Endometrial microvascular endothelial cells (primary cell): Measurements from ENCODE around the gene TAS2R38. TPM values are rescaled to one million over a fixed set of nuclear protein-coding genes. Genes with fewer than 3 reads are reported as not detected.

ENCODE experiments used
- in situ Hi-C: cut with HindIII; loops from 2 replicates; pipeline ENCODE4 v1.10.0; 2017; ENCODE audit warnings: low sequenced_read_pairs, low pct_unique_long_range_greater_than_20kb; ENCODE audit errors: inconsistent ontology term
- total RNA-seq: library from RNA; depleted of rRNA; stranded (reverse); fragments of >200 nt; gene quantifications from one replicate; pipeline ENCODE4 v1.2.3, GENCODE V29; 2015; ENCODE audit errors: inconsistent ontology term

Gene TAS2R38
- total RNA-seq, 1 donor from 2014 or later = not detected

DNA sequence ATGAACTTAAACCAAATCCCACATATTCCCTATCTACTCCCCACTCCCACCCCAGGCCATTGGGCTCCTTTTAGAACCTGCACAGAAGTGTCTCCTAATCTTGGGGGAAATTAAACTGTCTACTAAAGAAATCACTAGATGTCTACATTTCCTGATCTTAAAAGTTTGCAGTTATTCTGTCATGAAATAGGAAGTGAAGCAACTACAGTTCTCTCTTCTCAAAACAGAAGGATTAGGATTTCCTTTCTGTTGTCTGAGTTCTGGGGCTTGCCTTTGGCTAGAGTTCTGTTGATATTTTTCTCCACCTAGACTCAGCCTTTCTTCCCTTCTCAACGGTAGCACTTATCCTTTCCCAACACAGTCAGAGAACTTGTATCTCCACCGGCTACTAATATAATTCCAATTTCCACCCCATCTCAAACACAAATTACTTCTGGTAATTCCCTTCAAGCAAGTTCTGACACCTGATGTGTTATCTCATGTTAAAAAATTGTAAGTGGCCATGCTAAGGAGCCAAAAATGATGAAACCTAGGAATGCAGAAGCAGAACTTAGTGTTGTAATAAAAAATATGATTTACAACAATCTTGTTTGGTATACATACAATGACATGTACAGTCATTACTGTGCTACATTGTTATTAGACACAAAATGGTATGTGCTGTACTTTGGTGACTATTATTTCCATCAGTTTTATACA, 45.3 kb downstream of the TAS2R38 start:
- in situ Hi-C loops = no loop called here

Other genes starting within 250 kb of the TAS2R38 start
- 305 TPM for gene SSBP1, start 235.4 kb downstream of the TAS2R38 start, total RNA-seq
- not detected for gene TAS2R3, start 209.7 kb downstream of the TAS2R38 start, total RNA-seq
- not detected for gene TAS2R4, start 197.1 kb downstream of the TAS2R38 start, total RNA-seq
- 0.28 TPM for gene TAS2R5, start 183.6 kb downstream of the TAS2R38 start, total RNA-seq
- not detected for gene PRSS37, start 132.3 kb downstream of the TAS2R38 start, total RNA-seq
- gene OR9A4, start 57.4 kb downstream of the TAS2R38 start, total RNA-seq = not detected
- not detected for gene CLEC5A, start 26.8 kb downstream of the TAS2R38 start, total RNA-seq
- gene MGAM, start 22.1 kb upstream of the TAS2R38 start, total RNA-seq = not detected
- gene MGAM2, start 137.9 kb upstream of the TAS2R38 start, total RNA-seq = not detected